Measurements from ENCODE around the gene DLGAP1.

GRCh38 chr18:3806656-3807055, 648.5 kb downstream of the DLGAP1 start:
- TF ChIP-seq MAX (IDR thresholded peaks at IDR 0.05; ENCODE audit: low read depth) (no peak), USF2 (IDR thresholded peaks at IDR 0.05; ENCODE audit: borderline replicate concordance, low read depth, low read length) (no peak), NFIC (IDR thresholded peaks at IDR 0.05; ENCODE audit: borderline replicate concordance) (no peak), ELF1 (IDR thresholded peaks at IDR 0.05) (no peak), CTCF (IDR thresholded peaks at IDR 0.05) (no peak), GABPA (IDR thresholded peaks at IDR 0.05; ENCODE audit: low read depth) (no peak), TAF1 (IDR thresholded peaks at IDR 0.05; ENCODE audit: borderline replicate concordance, low read depth, low read length) (no peak), CHD2 (IDR thresholded peaks at IDR 0.05; ENCODE audit: low read length, partially characterized antibody) (no peak), EZH2phosphoT487 (IDR thresholded peaks at IDR 0.05; ENCODE audit: borderline replicate concordance, low read depth) (no peak), RXRA (IDR thresholded peaks at IDR 0.05; ENCODE audit: borderline replicate concordance, low read depth) (no peak), YY1 (IDR thresholded peaks at IDR 0.05; ENCODE audit: low read depth) (no peak), RFX5 (IDR thresholded peaks at IDR 0.05; ENCODE audit: low read length) (no peak)
